Small intestine (tissue), 7 donors: ENCODE measurements around the gene PPP1R2. TPM values are rescaled to one million over a fixed set of nuclear protein-coding genes. Genes with fewer than 3 reads are reported as not detected.
A peak's percentile ranks its signal among the peaks of the same experiment; 100 is the strongest.

Experiments
- DNase-seq, 2 donors: peaks; one replicate each; pipeline versions ENCODE4 v3.0.0 to v3.0.0-alpha.2; 2013
- FAIRE-seq: peaks from 2 replicates; lab custom pipeline; 2012; peaks lifted over from hg19 to GRCh38; lab: Jason Lieb, UNC
- H3K27ac ChIP-seq, 3 donors: one replicate each; pipeline ENCODE4 v1.5.1; 2013; ENCODE audit warnings: low read length in 2 of 3, mild to moderate bottlenecking in 2 of 3, control low read depth in 1 of 3, inconsistent platforms in 1 of 3, low read depth in 1 of 3, moderate library complexity in 1 of 3
- H3K27me3 ChIP-seq, 3 donors: one replicate each; pipeline ENCODE4 v1.6.1; 2013; ENCODE audit warnings: low read length in 3 of 3, inconsistent platforms in 1 of 3; ENCODE audit not compliant: control insufficient read depth in 3 of 3, insufficient read depth in 3 of 3
- H3K36me3 ChIP-seq, 3 donors: one replicate each; pipeline ENCODE4 v1.6.1; 2013; ENCODE audit warnings: low read length in 3 of 3, inconsistent platforms in 1 of 3, low read depth in 1 of 3, mild to moderate bottlenecking in 1 of 3, moderate library complexity in 1 of 3; ENCODE audit not compliant: control insufficient read depth in 3 of 3, insufficient read depth in 2 of 3
- H3K4me1 ChIP-seq, 3 donors: one replicate each; pipeline ENCODE4 v1.6.1; 2013; ENCODE audit warnings: low read length in 2 of 3, inconsistent platforms in 1 of 3, low read depth in 1 of 3, mild to moderate bottlenecking in 1 of 3, moderate library complexity in 1 of 3; ENCODE audit not compliant: control insufficient read depth in 3 of 3, insufficient read depth in 2 of 3
- H3K4me3 ChIP-seq, 3 donors: one replicate each; pipeline ENCODE4 v1.5.1; 2013; ENCODE audit warnings: low read length in 3 of 3, control low read depth in 1 of 3, inconsistent platforms in 1 of 3, low read depth in 1 of 3, mild to moderate bottlenecking in 1 of 3, moderate library complexity in 1 of 3
- H3K9me3 ChIP-seq, 2 donors: one replicate each; pipeline ENCODE4 v1.6.1; 2013; ENCODE audit warnings: low read depth in 1 of 2, low read length in 1 of 2; ENCODE audit not compliant: control insufficient read depth in 2 of 2, insufficient read depth in 1 of 2
- WGBS, 3 donors: extraction: QIAGEN DNeasy Blood & Tissue Kit; methylation state at CpG; one replicate each; pipeline ENCODE4 v1.1.7; 2013; 5-methylcytosine and 5-hydroxymethylcytosine counted together
- polyA plus RNA-seq, 4 donors: library from polyadenylated mRNA; stranded (reverse) in 3 of 4; unstranded in 1 of 4; fragments of 200-250 nt in 3 of 4; fragments of 120-200 nt in 1 of 4; gene quantifications; one replicate each; pipeline versions ENCODE4 v1.2.1 to v1.2.3, GENCODE V29; 2013
- donor health status: healthy with polysubstance abuse.
- donor health status: control.
- donor health status: control.
- donor health status: Bipolar disorder and iron deficiency.
- donor health status: healthy.

Gene PPP1R2
- polyA plus RNA-seq, 4 donors: 32.7 to 55.1 (median 33.5) TPM

DNA sequence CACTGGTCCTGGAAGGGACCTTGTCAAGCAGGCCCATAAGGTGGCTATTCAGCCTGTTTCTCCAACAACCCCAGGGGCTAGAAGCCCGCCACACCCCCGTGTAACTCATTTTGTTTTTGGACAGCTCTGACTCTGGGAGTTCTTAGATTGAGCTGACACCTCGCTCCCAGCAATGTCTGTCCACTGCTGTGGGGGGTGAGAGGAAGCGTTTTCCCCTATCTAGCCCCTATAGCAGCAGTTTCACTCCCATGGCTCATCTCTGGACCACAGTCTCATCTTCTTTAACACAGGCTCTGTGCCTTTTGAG is 1.1 kb upstream of the PPP1R2 start:
- 77 to 78% (median 77%) methylated on average over 4 of the region's 4 CpGs for WGBS, 3 donors
- no peak for FAIRE-seq
- no peaks in the 10 kb centered on the region for H3K9me3 ChIP-seq
- no peak for DNase-seq
- no peaks in the 10 kb centered on the region for H3K36me3 ChIP-seq
- no peak overlapping the region for H3K4me3 ChIP-seq
- H3K27ac ChIP-seq: peak overlapping the region in 2 of 3 donors; percentile 66 to 81
- H3K4me1 ChIP-seq: peaks cover 12 to 44% (median 12%) of the 10 kb centered on the region in 3 donors
- no peaks in the 10 kb centered on the region for H3K27me3 ChIP-seq

GRCh38 chr3:195543500-195544229 is 540 bp upstream of the PPP1R2 start:
- DNase-seq (peak in 1 of 2 donors; percentile 42), FAIRE-seq (no peak)
- 11 to 17% (median 15%) methylated on average over 38 of the region's 38 CpGs for WGBS, 3 donors

GRCh38 chr3:195542316-195542697 is 818 bp downstream of the PPP1R2 start:
- Histone ChIP-seq H3K9me3 (no peaks in the 10 kb centered on the region), H3K36me3 (no peaks in the 10 kb centered on the region), H3K4me1 (peaks cover 12 to 31% (median 14%) of the 10 kb centered on the region in 3 donors), H3K27me3 (no peaks in the 10 kb centered on the region), H3K27ac (peak overlapping the region; percentile 85 to 95 (median 94)), H3K4me3 (peak overlapping the region; percentile 83 to 91 (median 89))
- DNase-seq: peak; percentile 33 to 52
- no peak for FAIRE-seq
- WGBS, 3 donors: 0 to 1% (median 1%) methylated on average over 5 of the region's 5 CpGs

More at GRCh38 chr3:195543500-195544229, 540 bp upstream of the PPP1R2 start:
- Histone ChIP-seq H3K4me3 (peak overlapping the region; percentile 21 to 91 (median 89)), H3K36me3 (no peaks in the 10 kb centered on the region), H3K27me3 (no peaks in the 10 kb centered on the region), H3K27ac (peak overlapping the region in 2 of 3 donors; percentile 66 to 81), H3K4me1 (peaks cover 11 to 40% (median 12%) of the 10 kb centered on the region in 3 donors), H3K9me3 (no peaks in the 10 kb centered on the region)

DNA sequence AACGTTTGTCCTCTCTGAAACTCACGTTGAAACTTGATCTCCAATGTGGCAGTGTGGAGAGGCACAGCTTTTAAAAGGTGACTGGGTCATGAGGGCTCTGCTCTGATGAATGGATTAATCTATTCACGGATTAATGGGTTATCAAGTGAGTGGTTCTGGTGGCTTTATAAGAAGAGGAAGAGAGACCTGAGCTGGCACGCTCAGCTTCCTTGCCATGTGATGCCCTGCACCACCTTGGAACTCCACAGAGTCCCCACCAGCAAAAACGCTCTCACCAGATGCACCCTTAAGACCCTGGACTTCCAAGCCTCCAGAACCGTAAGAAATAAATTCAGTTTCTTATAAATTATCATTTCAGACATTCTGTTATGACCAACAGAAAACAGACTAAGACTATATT is 2.6 kb downstream of the PPP1R2 start:
- Histone ChIP-seq H3K27me3 (no peaks in the 10 kb centered on the region), H3K27ac (no peak overlapping the region), H3K4me3 (no peak overlapping the region), H3K9me3 (no peaks in the 10 kb centered on the region), H3K36me3 (no peaks in the 10 kb centered on the region), H3K4me1 (peaks cover 6 to 18% (median 10%) of the 10 kb centered on the region in 3 donors)
- DNase-seq (no peak), FAIRE-seq (no peak)
- WGBS, 3 donors: 29 to 30% (median 30%) methylated on average over 6 of the region's 6 CpGs

- FAIRE-seq: no peak
- H3K27me3 ChIP-seq: no peaks in the 10 kb centered on the region
- no peaks in the 10 kb centered on the region for H3K9me3 ChIP-seq
- 60 to 74% (median 64%) methylated on average over 8 of the region's 8 CpGs for WGBS, 3 donors
- H3K36me3 ChIP-seq: peaks cover 0 to 1% (median 0%) of the 10 kb centered on the region in 3 donors
- peak overlapping the region in 1 of 3 donors; percentile 8 for H3K4me3 ChIP-seq
- H3K4me1 ChIP-seq: peaks cover 6 to 18% (median 10%) of the 10 kb centered on the region in 3 donors
- no peak for DNase-seq
- H3K27ac ChIP-seq: no peak overlapping the region
Measured at GRCh38 chr3:195540027-195540426, 3.1 kb downstream of the PPP1R2 start.

DNA sequence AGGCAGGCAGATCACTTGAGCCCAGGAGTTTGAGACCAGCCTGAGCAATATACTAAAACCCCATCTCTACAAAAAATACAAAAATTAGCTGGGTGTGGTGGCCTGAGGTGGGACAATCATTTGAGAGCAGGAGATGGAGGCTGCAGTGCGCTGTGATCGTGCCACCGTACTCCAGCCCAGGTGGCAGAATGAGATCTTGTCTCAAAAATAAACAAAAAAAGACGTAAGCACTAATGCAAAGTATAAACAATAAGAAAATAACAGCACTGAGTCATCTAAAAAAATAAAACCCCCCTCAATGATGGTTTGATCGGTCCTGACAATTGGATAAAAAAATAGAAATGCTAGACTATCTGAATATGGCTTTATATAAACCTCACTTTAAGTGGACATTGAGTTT is 3.6 kb downstream of the PPP1R2 start:
- Histone ChIP-seq H3K4me1 (peaks cover 6 to 17% (median 10%) of the 10 kb centered on the region in 3 donors), H3K9me3 (no peaks in the 10 kb centered on the region), H3K27me3 (no peaks in the 10 kb centered on the region), H3K4me3 (no peak overlapping the region), H3K36me3 (peaks cover 0 to 3% (median 0%) of the 10 kb centered on the region in 3 donors), H3K27ac (no peak overlapping the region)
- FAIRE-seq (no peak), DNase-seq (no peak)
- 83 to 92% (median 84%) methylated on average over 5 of the region's 5 CpGs for WGBS, 3 donors

DNA sequence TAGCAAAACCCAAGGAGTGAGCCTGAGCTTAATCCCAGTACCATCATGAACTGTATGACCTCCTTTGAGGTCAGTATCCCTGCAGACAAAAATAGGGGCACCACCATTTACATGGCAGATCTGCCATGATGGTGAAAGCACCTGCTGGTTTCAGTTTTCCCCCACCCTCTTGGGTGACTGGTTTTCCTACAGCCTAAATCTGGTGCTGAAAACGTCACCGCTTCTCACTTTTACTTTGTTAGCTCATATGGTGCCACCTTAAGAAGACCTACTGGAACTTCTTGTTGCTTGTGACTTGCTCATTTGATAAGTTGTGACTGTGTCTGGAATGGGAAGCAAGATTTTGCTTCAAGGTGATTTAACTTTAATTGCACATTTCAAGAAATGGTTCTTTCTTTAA is 5.1 kb downstream of the PPP1R2 start:
- peaks cover 6 to 10% (median 8%) of the 10 kb centered on the region in 3 donors for H3K4me1 ChIP-seq
- WGBS, 3 donors: 62 to 68% (median 64%) methylated on average over 2 of the region's 2 CpGs
- FAIRE-seq: no peak

GRCh38 chr3:195535293-195535692 is 7.8 kb downstream of the PPP1R2 start:
- Histone ChIP-seq H3K27me3 (no peaks in the 10 kb centered on the region), H3K4me3 (no peak overlapping the region), H3K4me1 (peaks cover 3 to 7% (median 5%) of the 10 kb centered on the region in 3 donors), H3K9me3 (no peaks in the 10 kb centered on the region), H3K36me3 (peaks cover 0 to 7% (median 3%) of the 10 kb centered on the region in 3 donors), H3K27ac (no peak overlapping the region)
- FAIRE-seq (no peak), DNase-seq (no peak)
- 82 to 89% (median 83%) methylated on average over 5 of the region's 5 CpGs for WGBS, 3 donors

More for the DNA sequence above, 5.1 kb downstream of the PPP1R2 start:
- Histone ChIP-seq H3K9me3 (no peaks in the 10 kb centered on the region), H3K27me3 (no peaks in the 10 kb centered on the region), H3K4me3 (no peak overlapping the region), H3K27ac (no peak overlapping the region), H3K36me3 (peaks cover 0 to 7% (median 3%) of the 10 kb centered on the region in 3 donors)
- DNase-seq: no peak
